GM18907 (cell line): ENCODE measurements around the gene ANKRD13A.
A peak's percentile ranks its signal among the peaks of the same experiment; 100 is the strongest.

Source experiments
- ATAC-seq: cut with Tn5 transposase; IDR thresholded peaks from one replicate; pipeline ENCODE4 v1.9.1; 2021; ENCODE audit warnings: mild to moderate bottlenecking, moderate library complexity; ENCODE audit not compliant: unreplicated experiment

ANKRD13A gene

GRCh38 chr12:109998904-109999648 lies at the start of gene ANKRD13A:
TSS of gene ANKRD13A (plus strand) at chr12:109999430. CDS start at chr12:109999689, 259 bp downstream.
- ATAC-seq, result peak; percentile 54

GRCh38 chr12:109950625-109951024 lies 48.6 kb upstream of the ANKRD13A start:
- no peak for ATAC-seq

- no peak for ATAC-seq
Measured at GRCh38 chr12:109951136-109951535, 48.1 kb upstream of the ANKRD13A start.

- no peak for ATAC-seq
Measured at GRCh38 chr12:109951751-109952150, 47.5 kb upstream of the ANKRD13A start.

- ATAC-seq, result no peak
Measured at GRCh38 chr12:109952160-109952858, 46.9 kb upstream of the ANKRD13A start.

- ATAC-seq, result no peak
Measured at GRCh38 chr12:109952873-109953272, 46.4 kb upstream of the ANKRD13A start.

- no peak for ATAC-seq
Measured at GRCh38 chr12:109953656-109954055, 45.6 kb upstream of the ANKRD13A start.

- no peak for ATAC-seq
Measured at GRCh38 chr12:109958374-109958773, 40.9 kb upstream of the ANKRD13A start.

GRCh38 chr12:109959411-109960093 lies 39.7 kb upstream of the ANKRD13A start:
- no peak for ATAC-seq

- no peak for ATAC-seq
Measured at GRCh38 chr12:109961201-109961600, 38.0 kb upstream of the ANKRD13A start.

GRCh38 chr12:109961612-109962011 lies 37.6 kb upstream of the ANKRD13A start:
- ATAC-seq, result no peak

- ATAC-seq, result no peak
Measured at GRCh38 chr12:109962398-109962797, 36.8 kb upstream of the ANKRD13A start.

GRCh38 chr12:109963330-109963729 lies 35.9 kb upstream of the ANKRD13A start:
- ATAC-seq, result no peak

- no peak for ATAC-seq
Measured at GRCh38 chr12:109963743-109964429, 35.3 kb upstream of the ANKRD13A start.

GRCh38 chr12:109966546-109966945 lies 32.7 kb upstream of the ANKRD13A start:
- ATAC-seq, result no peak

GRCh38 chr12:109967383-109968031 lies 31.7 kb upstream of the ANKRD13A start:
- ATAC-seq, result no peak

- no peak for ATAC-seq
Measured at GRCh38 chr12:109968032-109968420, 31.2 kb upstream of the ANKRD13A start.

GRCh38 chr12:109968801-109969200 lies 30.4 kb upstream of the ANKRD13A start:
- no peak for ATAC-seq

GRCh38 chr12:109972821-109973220 lies 26.4 kb upstream of the ANKRD13A start:
- ATAC-seq, result no peak

GRCh38 chr12:109981311-109981710 lies 17.9 kb upstream of the ANKRD13A start:
- no peak for ATAC-seq

GRCh38 chr12:109982210-109982609 lies 17.0 kb upstream of the ANKRD13A start:
- no peak for ATAC-seq
